HCT116 (cell line): ENCODE results near the gene IGSF9. TPM values are rescaled to one million over a fixed set of nuclear protein-coding genes. Genes with fewer than 3 reads are reported as not detected.

Source experiments
- ATAC-seq: fragments of 200-7000 bp; cut with Tn5 transposase; 2 replicates; pipeline ENCODE4 v1.9.1; 2020; ENCODE audit warnings: mild to moderate bottlenecking, moderate library complexity
- BruUV-seq: library from RNA; stranded (reverse); fragments of 400-500 nt; replicated peaks from 2 replicates; lab custom pipeline; 2021; lab: Mats Ljungman, UMichigan
- CTCF ChIA-PET: fragments of 300-600 bp; sonication (Branson Sonifier 250); formaldehyde crosslinking; loops from one replicate; lab custom pipeline; 2021; ENCODE audit warnings: antibody characterized with exemption; lab: Charles Lee
- POLR2A ChIA-PET: fragments of 300-600, 350-600 bp; sonication (Branson Sonifier 250); formaldehyde crosslinking; loops from one replicate; lab custom pipeline; 2021; ENCODE audit warnings: antibody characterized with exemption; lab: Charles Lee
- RAD21 ChIA-PET, 2 experiments: fragments of 300-600 bp; sonication (Branson Sonifier 250); formaldehyde crosslinking; loops; one replicate each; lab custom pipeline; 2023; ENCODE audit warnings: low total read pairs in 2 of 2; ENCODE audit not compliant: uncharacterized antibody in 2 of 2, unreplicated experiment in 2 of 2, low non-redundant PET in 1 of 2; lab: Charles Lee
- DNase-seq: peaks from one replicate; pipeline ENCODE4 v3.0.0-alpha.2; 2010; ENCODE audit warnings: low read depth, low spot score
- H2AFZ ChIP-seq: fragments of 200-600 bp; shearing (Covaris generic), sonication (generic); 2 replicates; pipeline ENCODE4 v1.6.1; 2017; ENCODE audit warnings: low read depth, mixed run types, mixed read lengths, antibody characterized with exemption, low read length; ENCODE audit not compliant: poor library complexity, severe bottlenecking
- H3K27ac ChIP-seq: 2 replicates; pipeline ENCODE4 v1.5.1; 2012; ENCODE audit warnings: low read depth, low read length
- H3K27me3 ChIP-seq: fragments of 200-600 bp; sonication (generic); 2 replicates; pipeline ENCODE4 v1.6.1; 2016; ENCODE audit warnings: mixed run types, low read length, mixed read lengths; ENCODE audit not compliant: insufficient read depth
- H3K36me3 ChIP-seq, 2 experiments: fragments of 200-500 bp in 1 of 2; fragments of 200-600 bp in 1 of 2; sonication (Bioruptor generic) in 1 of 2; sonication (generic) in 1 of 2; 2 replicates each; pipeline versions ENCODE4 v1.5.1 to v1.6.1; 2014 to 2016; ENCODE audit warnings: low read length in 2 of 2, inconsistent platforms in 1 of 2, mixed read lengths in 1 of 2, mixed run types in 1 of 2; ENCODE audit not compliant: insufficient read depth in 2 of 2, control insufficient read depth in 1 of 2
- H3K4me1 ChIP-seq, 2 experiments: fragments of 200-600 bp in 1 of 2; sonication (generic) in 1 of 2; 2 replicates each; pipeline versions ENCODE4 v1.5.1 to v1.6.1; 2012 to 2017; ENCODE audit warnings: low read length in 2 of 2, inconsistent platforms in 1 of 2, mild to moderate bottlenecking in 1 of 2, mixed read lengths in 1 of 2, mixed run types in 1 of 2, moderate library complexity in 1 of 2; ENCODE audit not compliant: insufficient read depth in 2 of 2, control insufficient read depth in 1 of 2
- H3K4me2 ChIP-seq: fragments of 200-600 bp; sonication (generic); 2 replicates; pipeline ENCODE4 v1.6.1; 2017; ENCODE audit warnings: mixed run types, low read length, mixed read lengths
- H3K4me3 ChIP-seq, 2 experiments: fragments of 200-600 bp in 1 of 2; sonication (generic) in 1 of 2; replicated peaks in 1 of 2; 2 replicates each; pipeline ENCODE4 v1.5.1; 2011 to 2016; ENCODE audit warnings: low read length in 2 of 2, control low read depth in 1 of 2, low read depth in 1 of 2, mild to moderate bottlenecking in 1 of 2, mixed read lengths in 1 of 2, mixed run types in 1 of 2
- H3K79me2 ChIP-seq: fragments of 200-600 bp; sonication (generic); 2 replicates; pipeline ENCODE4 v1.6.1; 2017; ENCODE audit warnings: mild to moderate bottlenecking, mixed run types, low read length, moderate library complexity, mixed read lengths; ENCODE audit not compliant: insufficient read depth
- H3K9ac ChIP-seq: fragments of 200-600 bp; sonication (generic); 2 replicates; pipeline ENCODE4 v1.6.1; 2016; ENCODE audit warnings: low read length, mixed read lengths
- H3K9me2 ChIP-seq: fragments of 200-600 bp; sonication (generic), shearing (Covaris generic); 2 replicates; pipeline ENCODE4 v1.6.1; 2017; ENCODE audit warnings: mixed run types, mild to moderate bottlenecking, moderate library complexity; ENCODE audit not compliant: insufficient read depth
- H3K9me3 ChIP-seq, 2 experiments: fragments of 200-500 bp in 1 of 2; fragments of 200-600 bp in 1 of 2; sonication (Bioruptor generic) in 1 of 2; sonication (generic) in 1 of 2; 2 replicates each; pipeline ENCODE4 v1.6.1; 2014 to 2017; ENCODE audit warnings: low read length in 2 of 2, mixed read lengths in 2 of 2, inconsistent platforms in 1 of 2, low read depth in 1 of 2, mild to moderate bottlenecking in 1 of 2, mixed run types in 1 of 2, moderate library complexity in 1 of 2; ENCODE audit not compliant: control insufficient read depth in 1 of 2, insufficient read depth in 1 of 2
- H4K20me1 ChIP-seq: fragments of 200-600 bp; sonication (generic), shearing (Covaris generic); 2 replicates; pipeline ENCODE4 v1.6.1; 2017; ENCODE audit warnings: mixed run types, mild to moderate bottlenecking, moderate library complexity; ENCODE audit not compliant: insufficient read depth
- ATF3 ChIP-seq: IDR thresholded peaks from 2 replicates; pipeline ENCODE4 v1.6.1; 2012
- CBX3 ChIP-seq: IDR thresholded peaks from 2 replicates; pipeline ENCODE4 v1.6.1; 2012; ENCODE audit warnings: low read depth
- CEBPB ChIP-seq: IDR thresholded peaks from 2 replicates; pipeline ENCODE4 v1.6.1; 2012; ENCODE audit warnings: low read depth
- CTCF ChIP-seq, 3 experiments: fragments of 200-600 bp in 1 of 3; sonication (generic) in 1 of 3; IDR thresholded peaks in 2 of 3; conservative IDR thresholded peaks in 1 of 3; 2 replicates each; pipeline ENCODE4 v1.5.1; 2012 to 2017; ENCODE audit warnings: low read depth in 2 of 3, low read length in 2 of 3, antibody characterized with exemption in 1 of 3, borderline replicate concordance in 1 of 3, control low read depth in 1 of 3, mild to moderate bottlenecking in 1 of 3, mixed read lengths in 1 of 3, mixed run types in 1 of 3, moderate library complexity in 1 of 3; ENCODE audit not compliant: insufficient read depth in 1 of 3
- EGR1 ChIP-seq: IDR thresholded peaks from 2 replicates; pipeline ENCODE4 v1.6.1; 2012; ENCODE audit warnings: low read depth
- ELF1 ChIP-seq: IDR thresholded peaks from 2 replicates; pipeline ENCODE4 v1.6.1; 2012; ENCODE audit warnings: low read depth, borderline replicate concordance
- EZH2 ChIP-seq: fragments of 200-600 bp; sonication (generic); IDR thresholded peaks from 2 replicates; pipeline ENCODE4 v1.6.1; 2017; ENCODE audit warnings: antibody characterized with exemption, mixed run types
- EZH2phosphoT487 ChIP-seq: fragments of 200-600 bp; IDR thresholded peaks from 2 replicates; pipeline ENCODE4 v1.6.1; 2018; ENCODE audit warnings: antibody characterized with exemption, borderline replicate concordance
- JUND ChIP-seq: IDR thresholded peaks from 2 replicates; pipeline ENCODE4 v1.6.1; 2012
- MAX ChIP-seq: IDR thresholded peaks from 2 replicates; pipeline ENCODE4 v1.6.1; 2012
- POLR2A ChIP-seq: IDR thresholded peaks from 2 replicates; pipeline ENCODE4 v1.7.0; 2011; ENCODE audit warnings: borderline replicate concordance; ENCODE audit not compliant: insufficient read depth, insufficient read length; ENCODE audit errors: extremely low read depth
- POLR2AphosphoS5 ChIP-seq: IDR thresholded peaks from 2 replicates; pipeline ENCODE4 v1.6.1; 2011; ENCODE audit warnings: mild to moderate bottlenecking, low read depth, low read length, moderate library complexity
- RAD21 ChIP-seq: IDR thresholded peaks from 2 replicates; pipeline ENCODE4 v1.6.1; 2012; ENCODE audit warnings: low read depth, mild to moderate bottlenecking
- REST ChIP-seq: IDR thresholded peaks from 2 replicates; pipeline ENCODE4 v1.6.1; 2012; ENCODE audit warnings: low read depth
- SRF ChIP-seq: IDR thresholded peaks from 2 replicates; pipeline ENCODE4 v1.6.1; 2012; ENCODE audit warnings: low read depth
- YY1 ChIP-seq: IDR thresholded peaks from 2 replicates; pipeline ENCODE4 v1.6.1; 2011; ENCODE audit warnings: low read length, low read depth, moderate library complexity, mild to moderate bottlenecking; ENCODE audit not compliant: insufficient replicate concordance; ENCODE audit errors: extremely low read depth
- ZBTB33 ChIP-seq: IDR thresholded peaks from 2 replicates; pipeline ENCODE4 v1.6.1; 2011; ENCODE audit warnings: mild to moderate bottlenecking, low read length, moderate library complexity; ENCODE audit not compliant: insufficient replicate concordance; ENCODE audit errors: extremely low read depth
- ZFX ChIP-seq: fragments of 450-650 bp; IDR thresholded peaks from 2 replicates; pipeline ENCODE4 v1.6.1; 2017
- ZNF274 ChIP-seq: fragments of 200-500 bp; sonication (Bioruptor generic); IDR thresholded peaks from 2 replicates; pipeline ENCODE4 v1.6.1; 2014; ENCODE audit warnings: mild to moderate bottlenecking, low read depth, low read length, inconsistent platforms
- intact Hi-C: fragments of 100-400 bp; cut with micrococcal nuclease; formaldehyde crosslinking; loops from 2 replicates; pipeline ENCODE4 v1.10.0; 2022
- total RNA-seq: library from RNA; stranded (reverse); gene quantifications from one replicate; pipeline ENCODE4 v1.2.1, GENCODE V29; 2021; ENCODE audit not compliant: unreplicated experiment

The IGSF9 gene
- total RNA-seq, 1 experiment from 2014 or later: 10.3 TPM

GRCh38 chr1:159898527-159898926 is 46.9 kb downstream of the IGSF9 start:
- intact Hi-C loops: loop anchor here (10.0 kb wide), 2 partner anchors 474 to 764 kb away; no protein-coding TSS in a partner anchor
- Histone ChIP-seq H3K27me3 (no peaks in the 10 kb centered on the region; the same call in 1 of the 2 replicates), H3K9me3 (no peaks in the 10 kb centered on the region), H3K36me3 (no peaks in the 10 kb centered on the region), H3K4me2 (no peak overlapping the region), H3K27ac (no peak overlapping the region), H3K79me2 (no peaks in the 10 kb centered on the region), H2AFZ (no peak overlapping the region), H3K9ac (no peak overlapping the region), H3K4me3 (no peak overlapping the region), H3K4me1 (peaks cover 19% of the 10 kb centered on the region in 2 experiments), H4K20me1 (no peaks in the 10 kb centered on the region), H3K9me2 (no peaks in the 10 kb centered on the region)
- no TSS peak for BruUV-seq
- no peak for ATAC-seq
- DNase-seq: no peak
- ChIA-PET CTCF (no interaction called here), RAD21 (no interaction called here), POLR2A (no interaction called here)
- TF ChIP-seq EGR1: no peak
- TF ChIP-seq ZBTB33: no peak
- TF ChIP-seq REST: no peak
- no peak for TF ChIP-seq RAD21
- no peak for TF ChIP-seq YY1
- no peak for TF ChIP-seq JUND
- no peak for TF ChIP-seq MAX
- TF ChIP-seq EZH2phosphoT487: no peak
- no peak for TF ChIP-seq ZFX
- TF ChIP-seq CEBPB: no peak
- no peak for TF ChIP-seq POLR2A
- TF ChIP-seq ZNF274: no peak
- TF ChIP-seq SRF: no peak
- no peak for TF ChIP-seq ELF1
- TF ChIP-seq ATF3: no peak
- no peak for TF ChIP-seq CTCF (IDR thresholded peaks at IDR 0.05 in 2 of 3, conservative IDR thresholded peaks at IDR 0.05 in 1 of 3; ENCODE audit: borderline replicate concordance in 1 of 3, insufficient read depth in 1 of 3, low read depth in 2 of 3, low read length in 2 of 3)
- no peak for TF ChIP-seq POLR2AphosphoS5
- no peak for TF ChIP-seq EZH2
- no peak for TF ChIP-seq CBX3
